CMK (cell line): ENCODE measurements around the gene NUPR1.
A peak's percentile ranks its signal among the peaks of the same experiment; 100 is the strongest.
"Not testable (repeated sequence)": the region's sequence is repeated elsewhere in the genome, so short reads cannot be mapped to it uniquely, and the experiment has no call there.

Source experiments
- DNase-seq: peaks from one replicate; pipeline ENCODE4 v3.0.0-alpha.2; 2010; ENCODE audit warnings: low read depth

NUPR1 gene

DNA sequence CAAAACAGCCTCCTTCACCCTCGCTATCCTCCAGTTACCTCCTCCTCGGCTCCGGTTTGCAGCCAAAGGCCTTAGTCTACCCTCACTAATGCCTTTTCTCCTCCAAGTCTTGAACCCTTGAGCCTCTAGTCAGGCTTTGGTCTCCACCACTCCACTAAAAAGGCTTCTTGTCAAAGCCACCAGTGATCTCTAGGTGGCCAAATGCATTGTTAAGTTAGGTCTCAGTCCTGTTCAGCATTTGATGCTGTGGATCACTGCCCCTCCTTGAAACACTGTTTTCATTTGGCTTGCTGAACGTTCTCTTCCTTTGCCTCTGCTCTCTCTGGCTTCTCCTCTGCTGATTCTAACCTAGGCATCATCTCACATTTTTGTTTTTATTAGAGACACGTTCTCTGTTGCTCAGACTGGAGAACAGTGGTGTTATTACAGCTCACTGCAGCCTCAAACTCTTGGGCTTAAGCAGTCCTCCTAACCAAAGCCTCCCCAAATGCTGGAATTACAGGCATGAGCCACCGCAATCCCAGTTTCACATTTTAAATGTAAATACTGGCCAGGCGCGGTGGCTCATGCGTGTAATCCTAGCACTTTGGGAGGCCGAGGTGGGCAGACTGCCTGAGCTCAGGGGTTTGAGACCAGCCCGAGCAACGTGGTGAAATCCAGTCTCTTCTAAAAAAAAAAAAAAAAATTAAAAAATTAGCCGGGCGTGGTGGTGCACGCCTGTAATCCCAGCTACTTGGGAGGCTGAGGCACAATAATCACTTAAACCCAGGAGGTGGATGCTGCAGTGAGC, 16.1 kb upstream of the NUPR1 start:
- DNase-seq: no peak

- DNase-seq: peak; percentile 86
These were observed 15.2 kb upstream of the NUPR1 start, which contains the start of gene SGF29 for GRCh38 chr16:28553776-28554633. SGF29 (plus strand) TSS chr16:28553920; CDS start chr16:28581070, 27,150 bp downstream.

GRCh38 chr16:28549301-28549899, 10.6 kb upstream of the NUPR1 start:
- DNase-seq: no peak

GRCh38 chr16:28548306-28548802, 9.6 kb upstream of the NUPR1 start:
- no peak for DNase-seq

GRCh38 chr16:28546626-28547025, 7.9 kb upstream of the NUPR1 start:
- DNase-seq: no peak

DNA sequence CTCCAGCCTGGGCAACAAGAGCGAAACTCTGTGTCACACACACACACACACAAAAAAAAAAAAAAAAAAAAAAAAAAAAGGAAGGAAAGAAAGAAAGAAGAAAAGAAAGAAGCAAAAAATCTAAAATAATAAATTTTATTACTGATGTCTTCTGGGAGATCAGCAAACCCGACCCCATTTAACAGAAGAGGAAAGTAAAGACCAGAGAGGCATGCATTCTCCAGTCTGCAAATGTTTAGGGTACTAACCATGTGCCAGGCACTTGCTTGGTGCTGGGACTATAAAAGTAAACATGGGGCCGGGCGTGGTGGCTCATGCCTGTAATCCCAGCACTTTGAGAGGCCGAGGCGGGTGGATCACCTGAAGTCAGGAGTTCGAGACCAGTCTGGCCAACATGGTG, 7.2 kb upstream of the NUPR1 start:
- not testable (repeated sequence) for DNase-seq

DNA sequence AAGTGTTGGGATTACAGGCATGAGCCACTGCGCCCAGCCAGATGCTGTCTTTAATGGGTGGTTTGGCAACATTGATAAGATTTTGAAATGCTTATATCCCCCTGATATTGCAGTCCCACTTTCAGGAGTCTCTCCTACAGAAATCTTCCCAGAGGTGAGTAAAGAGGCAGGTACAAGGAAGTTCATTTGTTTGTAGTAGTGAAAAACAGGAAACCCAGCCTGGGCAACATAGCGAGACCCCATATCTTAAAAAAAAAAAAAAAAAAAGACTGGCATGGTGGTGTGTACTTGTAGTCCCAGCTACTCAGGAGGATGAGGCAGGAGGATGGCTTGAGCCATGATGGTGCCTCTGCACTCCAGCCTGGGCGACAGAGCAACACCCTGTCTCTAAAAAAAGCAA, 6.2 kb upstream of the NUPR1 start:
- no peak for DNase-seq

GRCh38 chr16:28543072-28543471, 4.3 kb upstream of the NUPR1 start:
- no peak for DNase-seq

DNA sequence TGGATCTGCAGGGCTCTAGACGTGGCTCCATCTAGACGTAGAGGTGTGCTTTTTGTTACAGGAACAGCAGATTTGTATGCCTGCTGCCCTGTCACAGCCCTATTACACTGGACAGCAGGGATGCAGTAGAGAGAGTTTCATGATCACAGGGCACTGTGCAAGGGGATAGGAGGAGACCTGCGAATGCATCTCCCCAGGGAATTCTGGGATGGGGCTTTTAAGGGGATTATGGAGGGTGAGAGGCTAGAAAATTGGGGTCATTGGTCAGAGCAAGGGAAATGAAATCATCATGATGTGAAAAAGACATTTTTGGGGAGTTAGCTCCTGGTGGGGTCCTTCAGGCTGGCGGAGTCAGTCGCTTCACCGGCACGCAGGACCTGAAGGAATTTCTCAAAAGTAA, 3.9 kb upstream of the NUPR1 start:
- DNase-seq: no peak

DNA sequence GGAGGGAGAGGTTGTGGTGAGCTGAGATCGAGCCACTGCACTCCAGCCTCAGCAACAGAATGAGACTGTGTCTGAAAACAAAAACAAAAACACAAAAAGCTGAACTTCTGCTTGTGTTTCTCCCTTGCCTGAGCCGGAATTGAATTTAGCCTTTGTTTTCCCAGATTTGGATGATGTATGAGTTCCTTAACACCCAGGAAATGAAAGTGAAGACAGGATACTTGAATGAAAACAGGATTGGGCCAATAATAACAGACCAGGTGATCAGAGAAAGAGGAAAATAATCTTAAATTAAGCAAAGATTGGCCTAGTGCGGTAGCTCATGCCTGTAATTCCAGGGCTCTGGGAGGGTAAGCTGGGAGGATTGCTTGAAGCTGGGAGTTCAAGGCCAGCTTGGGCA, 1.6 kb upstream of the NUPR1 start:
- DNase-seq: no peak

- no peak for DNase-seq
These were observed 626 bp downstream of the NUPR1 start for GRCh38 chr16:28537964-28538732.

GRCh38 chr16:28537076-28537475, 1.7 kb downstream of the NUPR1 start:
- DNase-seq: no peak

GRCh38 chr16:28534542-28535373, 4.0 kb downstream of the NUPR1 start:
- DNase-seq: no peak

DNA sequence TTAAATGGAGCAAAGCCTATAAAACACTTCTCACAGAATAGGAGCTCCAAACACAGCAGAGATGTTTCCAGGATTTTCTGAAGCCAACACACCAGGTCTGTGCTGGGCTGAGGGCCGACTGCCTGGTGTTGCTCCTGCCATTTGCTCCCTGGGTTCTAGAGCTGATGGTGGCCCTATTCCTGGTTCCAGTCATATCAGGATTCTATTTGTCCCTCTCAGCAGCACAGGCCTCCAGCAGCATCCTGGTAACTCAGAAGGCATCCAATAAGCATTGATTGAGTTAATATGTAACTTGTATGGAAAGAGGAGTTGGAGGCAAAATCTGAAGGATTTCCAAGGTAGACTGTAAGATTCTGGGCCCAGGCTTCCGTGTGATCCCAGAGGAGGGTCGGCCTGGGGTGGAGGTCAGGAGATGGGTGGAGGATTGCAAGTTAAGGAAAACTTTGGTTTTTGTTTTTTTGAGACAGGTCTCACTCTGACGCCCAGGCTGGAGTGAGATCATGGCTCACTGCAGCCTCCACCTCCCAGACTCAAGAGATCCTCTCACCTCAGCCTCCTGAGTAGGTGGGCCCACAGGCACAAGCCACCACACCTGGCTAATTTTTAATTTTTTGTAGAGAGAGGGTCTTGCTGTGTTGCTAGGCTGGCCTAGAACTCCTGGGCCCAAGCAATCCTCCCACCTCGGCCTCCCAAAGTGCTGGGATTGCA, 5.7 kb downstream of the NUPR1 start:
- DNase-seq: no peak

GRCh38 chr16:28531777-28532744, 6.7 kb downstream of the NUPR1 start:
- no peak for DNase-seq

GRCh38 chr16:28529124-28529523, 9.7 kb downstream of the NUPR1 start:
- no peak for DNase-seq

- DNase-seq: no peak
These were observed 10.3 kb downstream of the NUPR1 start for GRCh38 chr16:28528463-28528867.

- no peak for DNase-seq
These were observed 10.8 kb downstream of the NUPR1 start for GRCh38 chr16:28527985-28528384.
